Measurements from ENCODE around the gene RPP30. TPM values are rescaled to one million over a fixed set of nuclear protein-coding genes. Genes with fewer than 3 reads are reported as not detected.

Gene RPP30
- 61.5 and 78.7 TPM in 2 replicates for total RNA-seq (2014; rRNA removed; shearing (Covaris generic); ENCODE audit: low replicate concordance)

DNA sequence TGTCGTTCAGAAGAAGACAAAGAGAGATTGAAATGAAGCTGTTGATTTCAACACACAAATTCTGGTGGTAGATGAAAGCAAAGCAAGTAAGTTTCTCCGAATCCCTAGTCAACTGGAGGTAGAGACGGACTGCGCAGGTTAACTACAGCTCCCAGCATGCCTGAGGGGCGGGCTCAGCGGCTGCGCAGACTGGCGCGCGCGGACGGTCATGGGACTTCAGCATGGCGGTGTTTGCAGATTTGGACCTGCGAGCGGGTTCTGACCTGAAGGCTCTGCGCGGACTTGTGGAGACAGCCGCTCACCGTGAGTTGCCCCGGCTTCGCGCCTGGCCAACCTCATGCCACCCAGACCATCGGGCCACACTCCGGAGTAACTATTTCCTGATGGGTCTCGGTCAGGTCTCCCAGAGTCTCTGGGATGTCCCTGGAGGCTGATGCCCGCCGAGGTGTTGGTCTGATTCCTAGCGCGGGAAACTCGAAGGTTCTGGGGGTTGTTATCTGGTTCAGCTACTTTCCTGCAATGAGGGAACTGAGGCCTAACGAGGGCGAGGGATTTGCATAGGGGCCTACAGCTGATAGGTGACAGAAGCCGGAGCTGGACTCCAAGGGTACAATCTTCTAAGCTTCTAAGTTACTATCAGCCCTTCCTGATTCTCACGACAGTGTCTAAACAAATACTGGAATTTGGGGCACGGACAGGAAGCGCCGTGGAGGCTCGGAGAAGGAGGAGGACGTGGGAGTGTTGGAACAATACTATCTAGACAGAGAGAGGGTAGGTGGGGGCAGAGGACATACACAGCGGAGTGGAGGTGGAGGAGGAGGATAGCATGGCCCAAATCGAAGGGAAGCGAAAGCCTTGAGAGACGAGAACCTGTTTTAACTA, at the start of gene RPP30:
RPP30 (plus strand) TSS at position 209 of the 882 bp plus-strand sequence; CDS start at position 222, 13 bp downstream.
- Histone ChIP-seq H3K36me3 (peaks cover 19% of the 10 kb centered on the region), H3K9me3 (peaks cover 6% of the 10 kb centered on the region), H3K27me3 (no peaks in the 10 kb centered on the region), H3K4me3 (peak within 1 kb of the TSS; percentile 97)
- peak; percentile 83 for DNase-seq

DNA sequence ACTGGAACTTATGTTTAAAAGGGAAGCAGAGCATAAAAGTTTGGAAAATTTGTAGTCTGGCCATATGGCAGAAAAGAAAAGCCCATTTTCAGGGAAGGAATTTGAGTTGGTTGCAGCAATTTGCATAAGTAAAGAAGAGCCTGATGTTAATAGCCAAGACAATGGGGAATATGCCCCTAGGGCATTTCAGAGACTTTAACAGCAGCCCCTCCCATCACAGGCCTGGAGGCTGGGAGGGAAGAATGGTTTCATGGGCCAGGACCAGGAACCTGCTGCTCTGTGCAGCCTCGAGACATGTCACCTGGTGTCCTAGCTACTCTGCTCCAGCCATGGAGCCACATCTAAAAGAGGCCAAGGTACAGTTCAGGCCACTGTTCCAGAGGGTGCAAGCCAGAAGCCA, 49.3 kb upstream of the RPP30 start:
- H3K9me3 ChIP-seq: peaks cover 13% of the 10 kb centered on the region
- H3K4me3 ChIP-seq: no peak overlapping the region
- no peaks in the 10 kb centered on the region for H3K27me3 ChIP-seq
- no peak for DNase-seq
- no peaks in the 10 kb centered on the region for H3K36me3 ChIP-seq

DNA sequence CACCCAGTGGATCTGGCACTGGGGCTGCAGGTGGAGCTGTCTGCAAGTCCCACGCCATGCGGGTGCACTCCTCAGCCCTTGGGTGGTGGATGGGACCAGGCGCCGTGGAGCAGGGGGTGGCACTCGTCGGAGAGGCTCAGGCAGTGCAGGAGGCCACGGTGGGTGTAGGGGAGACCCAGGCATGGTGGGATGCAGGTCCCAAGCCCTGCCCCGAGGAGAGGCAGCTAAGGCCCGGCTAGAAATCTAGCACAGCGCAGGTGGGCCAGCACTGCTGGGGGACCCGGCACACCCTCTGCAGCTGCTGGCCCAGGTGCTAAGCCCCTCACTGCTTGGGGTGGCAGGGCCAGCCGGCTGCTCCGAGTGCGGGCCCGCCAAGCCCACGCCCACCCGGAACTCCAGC, 39.7 kb upstream of the RPP30 start:
- H3K27me3 ChIP-seq: no peaks in the 10 kb centered on the region
- no peak overlapping the region for H3K4me3 ChIP-seq
- DNase-seq: no peak
- peaks cover 2% of the 10 kb centered on the region for H3K9me3 ChIP-seq
- no peaks in the 10 kb centered on the region for H3K36me3 ChIP-seq

- no peak for DNase-seq
- Histone ChIP-seq H3K9me3 (no peaks in the 10 kb centered on the region), H3K27me3 (no peaks in the 10 kb centered on the region), H3K36me3 (no peaks in the 10 kb centered on the region), H3K4me3 (no peak overlapping the region)
Measured at GRCh38 chr10:90834326-90834725, 37.4 kb upstream of the RPP30 start.

- H3K9me3 ChIP-seq: no peaks in the 10 kb centered on the region
- no peak overlapping the region for H3K4me3 ChIP-seq
- H3K27me3 ChIP-seq: no peaks in the 10 kb centered on the region
- H3K36me3 ChIP-seq: no peaks in the 10 kb centered on the region
- no peak for DNase-seq
Measured at GRCh38 chr10:90837486-90837885, 34.3 kb upstream of the RPP30 start.

GRCh38 chr10:90842725-90843124, 29.0 kb upstream of the RPP30 start:
- no peaks in the 10 kb centered on the region for H3K36me3 ChIP-seq
- no peak for DNase-seq
- no peaks in the 10 kb centered on the region for H3K9me3 ChIP-seq
- H3K27me3 ChIP-seq: no peaks in the 10 kb centered on the region
- H3K4me3 ChIP-seq: no peak overlapping the region

- no peak overlapping the region for H3K4me3 ChIP-seq
- no peak for DNase-seq
- no peaks in the 10 kb centered on the region for H3K36me3 ChIP-seq
- peaks cover 7% of the 10 kb centered on the region; the same call in 1 of the 2 replicates for H3K9me3 ChIP-seq
- H3K27me3 ChIP-seq: no peaks in the 10 kb centered on the region
Measured at GRCh38 chr10:90845726-90846125, 26.0 kb upstream of the RPP30 start.

DNA sequence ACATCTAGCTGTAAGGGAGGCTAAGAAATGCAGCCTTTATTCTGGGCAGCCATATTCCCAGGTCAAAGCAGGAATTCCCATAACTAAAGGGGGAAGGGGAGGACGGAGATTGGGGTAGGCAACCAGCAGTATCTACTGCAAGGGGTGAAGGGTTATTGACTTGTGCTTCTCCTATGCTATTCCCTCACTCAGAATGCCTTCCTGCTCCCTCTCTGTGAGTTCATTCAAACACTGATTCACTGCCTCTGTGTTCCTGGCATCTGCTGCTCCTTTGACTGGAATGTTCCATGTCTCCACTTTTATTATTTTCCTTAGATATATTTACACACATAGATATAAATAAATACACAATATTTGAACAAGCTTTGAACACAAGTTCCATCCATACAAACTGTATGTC, 25.0 kb upstream of the RPP30 start:
- DNase-seq: no peak
- H3K4me3 ChIP-seq: no peak overlapping the region
- H3K27me3 ChIP-seq: no peaks in the 10 kb centered on the region
- peaks cover 11% of the 10 kb centered on the region; the same call in 1 of the 2 replicates for H3K9me3 ChIP-seq
- no peaks in the 10 kb centered on the region for H3K36me3 ChIP-seq

DNA sequence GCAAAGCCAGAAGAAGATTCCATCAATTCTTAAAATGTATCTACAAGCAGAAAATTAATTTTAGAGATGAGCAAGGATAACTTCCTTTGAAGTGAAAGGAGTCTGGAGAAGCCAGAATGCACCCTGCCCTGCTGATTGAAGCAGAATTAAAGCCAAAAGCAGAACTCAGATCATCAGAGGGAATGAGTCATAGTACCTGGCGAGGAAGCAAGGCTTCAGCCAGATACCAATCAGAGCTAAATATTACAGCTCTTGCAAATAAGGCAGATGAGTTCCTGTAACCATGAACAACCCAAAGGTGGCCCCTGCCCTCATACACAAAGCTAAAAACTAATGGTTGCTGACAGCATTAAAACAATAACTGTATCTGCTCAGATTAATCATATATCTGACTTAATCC, 24.3 kb upstream of the RPP30 start:
- H3K27me3 ChIP-seq: no peaks in the 10 kb centered on the region
- no peak overlapping the region for H3K4me3 ChIP-seq
- H3K9me3 ChIP-seq: peaks cover 11% of the 10 kb centered on the region
- no peaks in the 10 kb centered on the region for H3K36me3 ChIP-seq
- peak; percentile 52 for DNase-seq

GRCh38 chr10:90849956-90850749, 21.6 kb upstream of the RPP30 start:
- DNase-seq: no peak
- Histone ChIP-seq H3K4me3 (no peak overlapping the region), H3K36me3 (no peaks in the 10 kb centered on the region), H3K27me3 (no peaks in the 10 kb centered on the region), H3K9me3 (peaks cover 11% of the 10 kb centered on the region)

DNA sequence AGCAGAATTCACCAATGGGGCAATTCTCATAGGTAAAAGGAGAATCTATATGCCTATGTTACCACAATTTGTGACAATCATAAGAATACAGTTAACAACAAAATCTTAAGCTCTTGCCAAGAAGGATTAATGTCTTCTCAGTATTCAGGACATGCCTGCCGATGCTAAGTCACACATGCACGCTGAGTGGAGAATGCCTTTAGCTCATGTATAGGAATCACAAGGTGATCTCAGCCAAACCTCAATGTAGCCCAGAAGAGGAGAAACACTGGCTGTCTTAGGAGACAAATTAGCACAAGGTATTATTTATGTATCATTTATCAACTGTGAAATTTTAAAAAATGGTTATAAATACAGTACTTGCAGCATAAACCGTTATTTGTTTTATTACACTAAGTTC, 16.6 kb upstream of the RPP30 start:
- Histone ChIP-seq H3K4me3 (no peak overlapping the region), H3K36me3 (no peaks in the 10 kb centered on the region), H3K9me3 (peaks cover 5% of the 10 kb centered on the region), H3K27me3 (no peaks in the 10 kb centered on the region)
- no peak for DNase-seq

DNA sequence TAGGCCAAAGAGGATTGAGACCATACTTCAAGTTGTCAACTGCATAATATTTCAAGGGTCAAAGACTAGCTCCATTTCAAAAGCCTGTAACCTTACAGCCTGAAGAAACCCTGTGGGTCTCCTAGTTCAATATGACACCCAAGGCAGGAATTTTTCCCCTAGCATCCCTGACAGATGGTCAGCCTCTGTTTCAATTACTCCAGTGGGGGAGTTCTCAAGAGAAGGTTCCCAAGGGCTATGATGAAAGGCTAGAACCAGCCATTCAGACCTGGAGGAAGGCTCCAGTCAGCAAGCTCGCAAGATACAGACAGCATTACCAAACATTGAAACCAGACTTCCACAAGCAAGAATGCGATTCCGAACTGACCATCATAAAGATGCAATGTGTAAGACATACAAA, 15.5 kb upstream of the RPP30 start:
- Histone ChIP-seq H3K36me3 (no peaks in the 10 kb centered on the region), H3K4me3 (peak overlapping the region; percentile 15), H3K27me3 (no peaks in the 10 kb centered on the region), H3K9me3 (no peaks in the 10 kb centered on the region; the same call in 1 of the 2 replicates)
- DNase-seq: no peak

DNA sequence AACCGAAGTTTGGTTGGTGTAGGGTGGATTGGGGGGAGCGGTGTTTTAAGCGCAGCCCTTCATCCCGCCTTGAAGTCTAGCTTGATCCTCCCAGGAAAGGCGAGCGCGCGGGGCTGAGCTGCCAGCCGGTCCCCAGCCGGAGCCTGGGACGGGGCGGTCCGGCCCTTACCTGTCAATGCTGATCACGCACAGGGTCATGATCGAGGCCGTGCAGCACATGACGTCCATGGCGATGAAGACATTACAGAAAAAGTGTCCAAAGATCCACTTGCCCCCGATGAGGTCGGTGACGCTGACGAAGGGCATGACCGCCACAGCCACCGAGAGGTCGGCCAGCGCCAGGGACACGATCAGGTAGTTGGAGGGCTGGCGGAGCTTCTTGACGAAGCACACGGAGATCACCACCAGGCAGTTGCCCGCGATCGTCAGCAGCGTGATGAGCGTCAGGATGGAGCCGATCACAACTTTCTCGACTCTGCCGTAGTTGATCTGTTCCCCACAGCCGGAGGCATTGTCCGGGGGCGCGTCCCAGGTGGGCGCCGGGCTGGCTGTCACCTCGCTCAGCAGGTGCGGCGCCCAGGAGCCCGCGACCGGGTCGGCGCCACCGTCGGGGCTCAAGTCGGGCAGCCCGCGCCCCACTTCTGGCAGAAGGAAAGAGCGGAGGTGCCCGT, 14.7 kb upstream of the RPP30 start:
- no peaks in the 10 kb centered on the region for H3K36me3 ChIP-seq
- H3K4me3 ChIP-seq: peak overlapping the region; percentile 58
- no peaks in the 10 kb centered on the region for H3K9me3 ChIP-seq
- no peak for DNase-seq
- H3K27me3 ChIP-seq: no peaks in the 10 kb centered on the region

- Histone ChIP-seq H3K36me3 (no peaks in the 10 kb centered on the region), H3K9me3 (no peaks in the 10 kb centered on the region), H3K27me3 (no peaks in the 10 kb centered on the region), H3K4me3 (peak within 1 kb of the TSS; percentile 58)
- peak; percentile 68 for DNase-seq
Measured at GRCh38 chr10:90857635-90858460, 13.9 kb upstream of the RPP30 start, which contains the start of gene HTR7. Gene HTR7 (minus strand): TSS chr10:90858039. CDS start chr10:90857671, 368 bp downstream.

DNA sequence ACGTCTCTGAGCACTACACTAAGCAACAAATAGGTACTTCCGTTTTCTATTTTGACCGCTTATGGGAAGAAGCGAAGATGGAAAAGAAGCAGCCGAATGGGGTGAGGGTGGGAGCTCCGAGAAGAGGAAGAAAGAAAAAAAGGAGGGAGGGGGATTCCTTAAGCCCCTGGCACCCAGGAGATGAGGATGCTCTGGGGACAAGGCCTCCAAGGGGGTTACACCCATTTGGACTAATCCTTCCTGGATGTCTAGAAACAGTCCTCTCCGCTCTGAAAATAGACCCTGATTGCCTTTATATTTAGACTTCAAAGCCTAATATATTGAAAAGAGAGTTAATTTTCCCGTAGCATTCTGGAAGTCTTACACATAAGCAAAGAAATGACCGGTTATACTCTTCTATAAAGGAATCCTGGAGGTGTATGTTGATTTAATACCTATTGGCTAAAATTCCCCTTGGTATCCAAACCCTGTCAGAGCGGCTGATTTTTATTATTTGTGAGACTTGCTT, 13.3 kb upstream of the RPP30 start:
- Histone ChIP-seq H3K27me3 (no peaks in the 10 kb centered on the region), H3K36me3 (no peaks in the 10 kb centered on the region), H3K4me3 (peak overlapping the region; percentile 58), H3K9me3 (no peaks in the 10 kb centered on the region)
- no peak for DNase-seq

- DNase-seq: no peak
- no peaks in the 10 kb centered on the region for H3K9me3 ChIP-seq
- H3K4me3 ChIP-seq: peak overlapping the region; percentile 58
- H3K27me3 ChIP-seq: peaks cover 4% of the 10 kb centered on the region; the same call in 1 of the 2 replicates
- no peaks in the 10 kb centered on the region for H3K36me3 ChIP-seq
Measured at GRCh38 chr10:90859321-90859751, 12.4 kb upstream of the RPP30 start.
